HepG2 (cell line): ENCODE measurements around the gene SENP6. TPM values are rescaled to one million over a fixed set of nuclear protein-coding genes. Genes with fewer than 3 reads are reported as not detected.
A peak's percentile ranks its signal among the peaks of the same experiment; 100 is the strongest.

Experiments used
- ARID2 ChIP-seq: sonication (generic); formaldehyde crosslinking; IDR thresholded peaks from 2 replicates; pipeline ENCODE4 v1.8.1; 2022; ENCODE audit warnings: mild to moderate bottlenecking, missing genetic modification reagents, borderline replicate concordance
- ATF4 ChIP-seq, 2 experiments: fragments of 450-650 bp in 1 of 2; sonication (generic) in 1 of 2; formaldehyde crosslinking; IDR thresholded peaks; 2 replicates each; pipeline versions ENCODE4 v1.5.0 to v1.8.0; 2020 to 2022; ENCODE audit warnings: mild to moderate bottlenecking in 1 of 2, missing genetic modification reagents in 1 of 2
- BCL6 ChIP-seq: IDR thresholded peaks from 2 replicates; pipeline ENCODE4 v1.6.1; 2016; ENCODE audit warnings: missing genetic modification reagents, missing compliant biosample characterization
- EED ChIP-seq: sonication (generic); formaldehyde crosslinking; IDR thresholded peaks from 2 replicates; pipeline ENCODE4 v1.5.0; 2020; ENCODE audit warnings: mild to moderate bottlenecking, missing genetic modification reagents
- HNRNPLL ChIP-seq: fragments of 200-400 bp; formaldehyde crosslinking; IDR thresholded peaks from 2 replicates; pipeline ENCODE4 v1.6.1; 2017; ENCODE audit warnings: mild to moderate bottlenecking, low read depth, low read length; ENCODE audit not compliant: poor library complexity, severe bottlenecking
- NFKBIZ ChIP-seq: IDR thresholded peaks from 2 replicates; pipeline ENCODE4 v1.6.1; 2018; ENCODE audit warnings: missing genetic modification reagents, missing compliant biosample characterization
- RERE ChIP-seq: IDR thresholded peaks from 2 replicates; pipeline ENCODE4 v1.6.1; 2016; ENCODE audit warnings: low read depth, missing genetic modification reagents, missing compliant biosample characterization
- RFX5 ChIP-seq: IDR thresholded peaks from 2 replicates; pipeline ENCODE4 v1.6.1; 2011; ENCODE audit warnings: low read depth, low read length, improper control_type of control experiment
- SNRNP70 ChIP-seq: fragments of 200-400 bp; formaldehyde crosslinking; IDR thresholded peaks from 2 replicates; pipeline ENCODE4 v1.6.1; 2017; ENCODE audit warnings: mild to moderate bottlenecking, low read depth, low read length, moderate library complexity
- SOX6 ChIP-seq, 2 experiments: fragments of 450-650 bp in 1 of 2; sonication (generic) in 1 of 2; formaldehyde crosslinking in 1 of 2; IDR thresholded peaks; 2 replicates each; pipeline versions ENCODE4 v1.4.0 to v1.6.1; 2017 to 2020; ENCODE audit warnings: antibody characterized with exemption in 1 of 2, mild to moderate bottlenecking in 1 of 2, missing genetic modification reagents in 1 of 2
- SRY ChIP-seq: sonication (generic); formaldehyde crosslinking; IDR thresholded peaks from 2 replicates; pipeline ENCODE4 v1.8.0; 2022; ENCODE audit warnings: mild to moderate bottlenecking, missing genetic modification reagents
- TCF7L2 ChIP-seq: IDR thresholded peaks from 2 replicates; pipeline ENCODE4 v1.6.1; 2011; ENCODE audit warnings: mild to moderate bottlenecking, low read depth, low read length, moderate library complexity
- ZBTB10 ChIP-seq: sonication (generic); formaldehyde crosslinking; IDR thresholded peaks from 2 replicates; pipeline ENCODE4 v1.4.0; 2020; ENCODE audit warnings: missing genetic modification reagents, borderline replicate concordance
- ZBTB38 ChIP-seq: sonication (generic); formaldehyde crosslinking; IDR thresholded peaks from 2 replicates; pipeline ENCODE4 v1.5.1; 2020; ENCODE audit warnings: mild to moderate bottlenecking, missing genetic modification reagents
- ZNF513 ChIP-seq: sonication (generic); formaldehyde crosslinking; conservative IDR thresholded peaks from 2 replicates; pipeline ENCODE4 v1.5.0; 2020; ENCODE audit warnings: missing genetic modification reagents
- ZNF761 ChIP-seq: sonication (generic); formaldehyde crosslinking; conservative IDR thresholded peaks from 2 replicates; pipeline ENCODE4 v1.4.0; 2020; ENCODE audit warnings: mild to moderate bottlenecking, missing genetic modification reagents
- ZNF788 ChIP-seq: sonication (generic); formaldehyde crosslinking; IDR thresholded peaks from 2 replicates; pipeline ENCODE4 v1.5.0; 2020; ENCODE audit warnings: mild to moderate bottlenecking, missing genetic modification reagents, borderline replicate concordance
- polyA plus RNA-seq, 8 experiments: library from polyadenylated mRNA; depleted of rRNA in 3 of 8; stranded (reverse) in 7 of 8; unstranded in 1 of 8; fragments of >200 nt; fragmentation: Illumina TruSeq in 4 of 8; extraction: Trizol in 4 of 8; gene quantifications; 2 replicates each; pipeline versions ENCODE4 v1.2.1 to v1.2.3, GENCODE V29; 2011 to 2016; ENCODE audit warnings: low read depth in 4 of 8, missing spikeins in 1 of 8, mixed read lengths in 1 of 8; ENCODE audit not compliant: insufficient read depth in 1 of 8
- total RNA-seq, 5 experiments: library from RNA; depleted of rRNA; stranded (reverse); fragments of >200 nt; fragmentation: Illumina TruSeq; extraction: Trizol; gene quantifications; 2 replicates each; pipeline ENCODE4 v1.2.3, GENCODE V29; 2016; ENCODE audit warnings: low read depth in 1 of 5

SENP6 gene
- total and polyA plus RNA-seq, 2 of the 13 experiments (the other 11 are each of a cell fraction or from before 2014, with no cell fraction given), result 21.9 to 50.1 TPM

- no peak for TF ChIP-seq RERE
- no peak for TF ChIP-seq TCF7L2
- TF ChIP-seq EED, result 0 out of 2 replicates have a peak, but pooled peaks have one; percentile 65
- peak; percentile 32; the same call in 1 of the 2 replicates for TF ChIP-seq ZBTB10 (CRISPR knock-in tag)
- TF ChIP-seq SRY (CRISPR knock-in tag), result peak; percentile 40; the same call in 1 of the 2 replicates
- peak; percentile 73; the same call in 1 of the 2 replicates for TF ChIP-seq ARID2 (CRISPR knock-in tag)
- no peak for TF ChIP-seq SOX6 (IDR thresholded peaks at IDR 0.05)
- no peak for TF ChIP-seq SOX6 (CRISPR knock-in tag; IDR thresholded peaks at IDR 0.05)
- TF ChIP-seq SNRNP70, result no peak
- peak in 1 of 2 experiments; percentile 16; a peak in 2 of 4 replicates for TF ChIP-seq ATF4 (CRISPR knock-in tag; IDR thresholded peaks at IDR 0.05)
- TF ChIP-seq RFX5, result no peak
- no peak for TF ChIP-seq ZNF788 (CRISPR knock-in tag)
- peak; percentile 68 for TF ChIP-seq HNRNPLL
- no peak for TF ChIP-seq BCL6
- peak; percentile 24; the same call in 1 of the 2 replicates for TF ChIP-seq ZBTB38 (CRISPR knock-in tag)
- TF ChIP-seq NFKBIZ (CRISPR knock-in tag), result 0 out of 2 replicates have a peak, but pooled peaks have one; percentile 34
- no peak for TF ChIP-seq ZNF513
- no peak for TF ChIP-seq ZNF761 (CRISPR knock-in tag)
These were observed 796 bp downstream of the SENP6 start (continued) for GRCh38 chr6:75602246-75603105.
